WTC11 (cell line): Measurements from ENCODE around the gene LBHD2. TPM values are rescaled to one million over a fixed set of nuclear protein-coding genes. Genes with fewer than 3 reads are reported as not detected.

ENCODE experiments used
- ATF1 ChIP-seq: sonication (generic); formaldehyde crosslinking; IDR thresholded peaks from 2 replicates; pipeline ENCODE4 v1.8.1; 2023; ENCODE audit warnings: mild to moderate bottlenecking, moderate library complexity, missing genetic modification reagents
- FOXK1 ChIP-seq: sonication (generic); formaldehyde crosslinking; IDR thresholded peaks from 2 replicates; pipeline ENCODE4 v1.8.0; 2022; ENCODE audit warnings: mild to moderate bottlenecking, moderate library complexity, missing genetic modification reagents
- IRF2 ChIP-seq: sonication (generic); formaldehyde crosslinking; IDR thresholded peaks from 2 replicates; pipeline ENCODE4 v1.8.0; 2022; ENCODE audit warnings: low read depth, missing genetic modification reagents, borderline replicate concordance
- NFE2L1 ChIP-seq: sonication (generic); formaldehyde crosslinking; IDR thresholded peaks from 2 replicates; pipeline ENCODE4 v1.8.1; 2023; ENCODE audit warnings: missing genetic modification reagents
- SOX15 ChIP-seq: fragments of 250-450 bp; sonication (Bioruptor Pico); IDR thresholded peaks from 2 replicates; pipeline ENCODE4 v1.9.0; 2021; ENCODE audit warnings: mild to moderate bottlenecking
- ZNF396 ChIP-seq: fragments of 250-450 bp; sonication (Bioruptor Pico); IDR thresholded peaks from 2 replicates; pipeline ENCODE4 v1.8.0; 2021; ENCODE audit warnings: mild to moderate bottlenecking, moderate library complexity, borderline replicate concordance
- total RNA-seq: library from RNA; stranded (reverse); gene quantifications from 3 replicates; pipeline ENCODE4 v1.2.3, GENCODE V29; 2021
- TF ChIP-seq, protein P1 (sequence below): sonication (generic); formaldehyde crosslinking; IDR thresholded peaks from 2 replicates; pipeline ENCODE4 v1.8.0; 2023; ENCODE audit warnings: mild to moderate bottlenecking, missing genetic modification reagents
- TF ChIP-seq, protein P2 (sequence below): sonication (generic); formaldehyde crosslinking; IDR thresholded peaks from 2 replicates; pipeline ENCODE4 v1.8.1; 2023; ENCODE audit warnings: mild to moderate bottlenecking, missing genetic modification reagents
- TF ChIP-seq, protein P3 (sequence below): sonication (generic); formaldehyde crosslinking; IDR thresholded peaks from 2 replicates; pipeline ENCODE4 v1.8.1; 2023; ENCODE audit warnings: mild to moderate bottlenecking, missing genetic modification reagents, borderline replicate concordance
- TF ChIP-seq, protein P4 (sequence below): sonication (generic); formaldehyde crosslinking; IDR thresholded peaks from 2 replicates; pipeline ENCODE4 v1.8.1; 2022; ENCODE audit warnings: low read depth, mild to moderate bottlenecking, moderate library complexity, missing genetic modification reagents, borderline replicate concordance
- TF ChIP-seq, protein P5 (sequence below): fragments of 250-450 bp; sonication (Bioruptor Pico); IDR thresholded peaks from 2 replicates; pipeline ENCODE4 v1.9.0; 2021; ENCODE audit warnings: mild to moderate bottlenecking

The LBHD2 gene
- total RNA-seq, 1 experiment from 2014 or later, result not detected

DNA sequence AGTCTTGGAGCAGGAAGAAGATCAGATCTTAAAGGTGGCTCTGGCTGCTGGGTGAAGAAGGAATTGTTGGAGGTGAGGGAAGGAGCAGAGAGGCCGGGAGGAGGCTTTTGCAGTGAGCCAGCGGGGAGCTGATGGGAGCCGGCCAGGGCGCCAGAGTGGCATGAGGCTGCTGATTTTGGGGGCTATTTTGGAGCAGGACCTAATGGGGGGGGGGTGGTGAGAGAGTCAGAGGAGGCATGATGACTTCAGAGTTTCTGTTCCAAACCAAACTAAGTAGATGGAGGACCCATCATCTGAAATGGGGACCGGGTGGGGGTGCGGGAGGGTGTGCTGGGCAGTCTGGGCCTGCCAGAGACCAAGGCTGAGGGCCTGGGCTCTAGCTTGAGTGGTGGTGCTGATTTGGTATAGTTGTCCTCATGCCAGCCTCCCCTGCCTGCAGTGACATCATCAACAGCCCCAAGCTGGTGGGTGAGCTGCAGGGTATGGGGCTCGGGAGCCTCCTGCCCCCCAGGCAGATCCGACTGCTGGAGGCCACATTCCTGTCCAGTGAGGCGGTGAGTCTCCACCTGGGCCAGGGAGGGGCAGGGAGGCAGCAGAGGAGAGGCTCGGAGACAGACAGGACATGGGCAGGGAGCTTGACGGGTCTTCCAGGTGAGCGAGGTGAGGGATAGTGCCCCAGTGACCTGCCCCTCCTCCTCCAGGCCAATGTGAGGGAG lies 45.4 kb downstream of the LBHD2 start (continued):
- TF ChIP-seq, protein P1, sequence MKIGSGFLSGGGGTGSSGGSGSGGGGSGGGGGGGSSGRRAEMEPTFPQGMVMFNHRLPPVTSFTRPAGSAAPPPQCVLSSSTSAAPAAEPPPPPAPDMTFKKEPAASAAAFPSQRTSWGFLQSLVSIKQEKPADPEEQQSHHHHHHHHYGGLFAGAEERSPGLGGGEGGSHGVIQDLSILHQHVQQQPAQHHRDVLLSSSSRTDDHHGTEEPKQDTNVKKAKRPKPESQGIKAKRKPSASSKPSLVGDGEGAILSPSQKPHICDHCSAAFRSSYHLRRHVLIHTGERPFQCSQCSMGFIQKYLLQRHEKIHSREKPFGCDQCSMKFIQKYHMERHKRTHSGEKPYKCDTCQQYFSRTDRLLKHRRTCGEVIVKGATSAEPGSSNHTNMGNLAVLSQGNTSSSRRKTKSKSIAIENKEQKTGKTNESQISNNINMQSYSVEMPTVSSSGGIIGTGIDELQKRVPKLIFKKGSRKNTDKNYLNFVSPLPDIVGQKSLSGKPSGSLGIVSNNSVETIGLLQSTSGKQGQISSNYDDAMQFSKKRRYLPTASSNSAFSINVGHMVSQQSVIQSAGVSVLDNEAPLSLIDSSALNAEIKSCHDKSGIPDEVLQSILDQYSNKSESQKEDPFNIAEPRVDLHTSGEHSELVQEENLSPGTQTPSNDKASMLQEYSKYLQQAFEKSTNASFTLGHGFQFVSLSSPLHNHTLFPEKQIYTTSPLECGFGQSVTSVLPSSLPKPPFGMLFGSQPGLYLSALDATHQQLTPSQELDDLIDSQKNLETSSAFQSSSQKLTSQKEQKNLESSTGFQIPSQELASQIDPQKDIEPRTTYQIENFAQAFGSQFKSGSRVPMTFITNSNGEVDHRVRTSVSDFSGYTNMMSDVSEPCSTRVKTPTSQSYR (CRISPR knock-in tag), result no peak
- TF ChIP-seq FOXK1 (CRISPR knock-in tag), result no peak
- TF ChIP-seq, protein P2, sequence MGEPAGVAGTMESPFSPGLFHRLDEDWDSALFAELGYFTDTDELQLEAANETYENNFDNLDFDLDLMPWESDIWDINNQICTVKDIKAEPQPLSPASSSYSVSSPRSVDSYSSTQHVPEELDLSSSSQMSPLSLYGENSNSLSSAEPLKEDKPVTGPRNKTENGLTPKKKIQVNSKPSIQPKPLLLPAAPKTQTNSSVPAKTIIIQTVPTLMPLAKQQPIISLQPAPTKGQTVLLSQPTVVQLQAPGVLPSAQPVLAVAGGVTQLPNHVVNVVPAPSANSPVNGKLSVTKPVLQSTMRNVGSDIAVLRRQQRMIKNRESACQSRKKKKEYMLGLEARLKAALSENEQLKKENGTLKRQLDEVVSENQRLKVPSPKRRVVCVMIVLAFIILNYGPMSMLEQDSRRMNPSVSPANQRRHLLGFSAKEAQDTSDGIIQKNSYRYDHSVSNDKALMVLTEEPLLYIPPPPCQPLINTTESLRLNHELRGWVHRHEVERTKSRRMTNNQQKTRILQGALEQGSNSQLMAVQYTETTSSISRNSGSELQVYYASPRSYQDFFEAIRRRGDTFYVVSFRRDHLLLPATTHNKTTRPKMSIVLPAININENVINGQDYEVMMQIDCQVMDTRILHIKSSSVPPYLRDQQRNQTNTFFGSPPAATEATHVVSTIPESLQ (CRISPR knock-in tag), result no peak
- TF ChIP-seq, protein P3, sequence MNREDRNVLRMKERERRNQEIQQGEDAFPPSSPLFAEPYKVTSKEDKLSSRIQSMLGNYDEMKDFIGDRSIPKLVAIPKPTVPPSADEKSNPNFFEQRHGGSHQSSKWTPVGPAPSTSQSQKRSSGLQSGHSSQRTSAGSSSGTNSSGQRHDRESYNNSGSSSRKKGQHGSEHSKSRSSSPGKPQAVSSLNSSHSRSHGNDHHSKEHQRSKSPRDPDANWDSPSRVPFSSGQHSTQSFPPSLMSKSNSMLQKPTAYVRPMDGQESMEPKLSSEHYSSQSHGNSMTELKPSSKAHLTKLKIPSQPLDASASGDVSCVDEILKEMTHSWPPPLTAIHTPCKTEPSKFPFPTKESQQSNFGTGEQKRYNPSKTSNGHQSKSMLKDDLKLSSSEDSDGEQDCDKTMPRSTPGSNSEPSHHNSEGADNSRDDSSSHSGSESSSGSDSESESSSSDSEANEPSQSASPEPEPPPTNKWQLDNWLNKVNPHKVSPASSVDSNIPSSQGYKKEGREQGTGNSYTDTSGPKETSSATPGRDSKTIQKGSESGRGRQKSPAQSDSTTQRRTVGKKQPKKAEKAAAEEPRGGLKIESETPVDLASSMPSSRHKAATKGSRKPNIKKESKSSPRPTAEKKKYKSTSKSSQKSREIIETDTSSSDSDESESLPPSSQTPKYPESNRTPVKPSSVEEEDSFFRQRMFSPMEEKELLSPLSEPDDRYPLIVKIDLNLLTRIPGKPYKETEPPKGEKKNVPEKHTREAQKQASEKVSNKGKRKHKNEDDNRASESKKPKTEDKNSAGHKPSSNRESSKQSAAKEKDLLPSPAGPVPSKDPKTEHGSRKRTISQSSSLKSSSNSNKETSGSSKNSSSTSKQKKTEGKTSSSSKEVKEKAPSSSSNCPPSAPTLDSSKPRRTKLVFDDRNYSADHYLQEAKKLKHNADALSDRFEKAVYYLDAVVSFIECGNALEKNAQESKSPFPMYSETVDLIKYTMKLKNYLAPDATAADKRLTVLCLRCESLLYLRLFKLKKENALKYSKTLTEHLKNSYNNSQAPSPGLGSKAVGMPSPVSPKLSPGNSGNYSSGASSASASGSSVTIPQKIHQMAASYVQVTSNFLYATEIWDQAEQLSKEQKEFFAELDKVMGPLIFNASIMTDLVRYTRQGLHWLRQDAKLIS (CRISPR knock-in tag), result no peak
- TF ChIP-seq IRF2, result no peak
- no peak for TF ChIP-seq ZNF396
- TF ChIP-seq, protein P4, sequence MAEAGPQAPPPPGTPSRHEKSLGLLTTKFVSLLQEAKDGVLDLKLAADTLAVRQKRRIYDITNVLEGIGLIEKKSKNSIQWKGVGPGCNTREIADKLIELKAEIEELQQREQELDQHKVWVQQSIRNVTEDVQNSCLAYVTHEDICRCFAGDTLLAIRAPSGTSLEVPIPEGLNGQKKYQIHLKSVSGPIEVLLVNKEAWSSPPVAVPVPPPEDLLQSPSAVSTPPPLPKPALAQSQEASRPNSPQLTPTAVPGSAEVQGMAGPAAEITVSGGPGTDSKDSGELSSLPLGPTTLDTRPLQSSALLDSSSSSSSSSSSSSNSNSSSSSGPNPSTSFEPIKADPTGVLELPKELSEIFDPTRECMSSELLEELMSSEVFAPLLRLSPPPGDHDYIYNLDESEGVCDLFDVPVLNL (CRISPR knock-in tag), result no peak
- TF ChIP-seq, protein P5, sequence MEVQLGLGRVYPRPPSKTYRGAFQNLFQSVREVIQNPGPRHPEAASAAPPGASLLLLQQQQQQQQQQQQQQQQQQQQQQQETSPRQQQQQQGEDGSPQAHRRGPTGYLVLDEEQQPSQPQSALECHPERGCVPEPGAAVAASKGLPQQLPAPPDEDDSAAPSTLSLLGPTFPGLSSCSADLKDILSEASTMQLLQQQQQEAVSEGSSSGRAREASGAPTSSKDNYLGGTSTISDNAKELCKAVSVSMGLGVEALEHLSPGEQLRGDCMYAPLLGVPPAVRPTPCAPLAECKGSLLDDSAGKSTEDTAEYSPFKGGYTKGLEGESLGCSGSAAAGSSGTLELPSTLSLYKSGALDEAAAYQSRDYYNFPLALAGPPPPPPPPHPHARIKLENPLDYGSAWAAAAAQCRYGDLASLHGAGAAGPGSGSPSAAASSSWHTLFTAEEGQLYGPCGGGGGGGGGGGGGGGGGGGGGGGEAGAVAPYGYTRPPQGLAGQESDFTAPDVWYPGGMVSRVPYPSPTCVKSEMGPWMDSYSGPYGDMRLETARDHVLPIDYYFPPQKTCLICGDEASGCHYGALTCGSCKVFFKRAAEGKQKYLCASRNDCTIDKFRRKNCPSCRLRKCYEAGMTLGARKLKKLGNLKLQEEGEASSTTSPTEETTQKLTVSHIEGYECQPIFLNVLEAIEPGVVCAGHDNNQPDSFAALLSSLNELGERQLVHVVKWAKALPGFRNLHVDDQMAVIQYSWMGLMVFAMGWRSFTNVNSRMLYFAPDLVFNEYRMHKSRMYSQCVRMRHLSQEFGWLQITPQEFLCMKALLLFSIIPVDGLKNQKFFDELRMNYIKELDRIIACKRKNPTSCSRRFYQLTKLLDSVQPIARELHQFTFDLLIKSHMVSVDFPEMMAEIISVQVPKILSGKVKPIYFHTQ (CRISPR knock-in tag), result no peak
- TF ChIP-seq ATF1, result no peak
- TF ChIP-seq NFE2L1 (CRISPR knock-in tag), result no peak
- TF ChIP-seq SOX15 (CRISPR knock-in tag), result no peak
- TF ChIP-seq, all 79 proteins: peak for 0
